Measurements from ENCODE around the gene ALS2CL. TPM values are rescaled to one million over a fixed set of nuclear protein-coding genes. Genes with fewer than 3 reads are reported as not detected.

ALS2CL gene
- total RNA-seq, 6 experiments from 2014 or later: 1.7 to 3.9 (median 2.4) TPM

- no peak overlapping the region for H3K4me3 Mint-ChIP-seq
- H3K9me3 Mint-ChIP-seq: no peaks in the 10 kb centered on the region
- TF ChIP-seq CTCF (IDR thresholded peaks at IDR 0.05): no peak
- H3K36me3 Mint-ChIP-seq (ENCODE audit: low read depth): no peaks in the 10 kb centered on the region
- H3K27ac Mint-ChIP-seq: peak overlapping the region; percentile 21; the same call in 1 of the 2 replicates
- peak; percentile 57 for DNase-seq
- H3K4me1 Mint-ChIP-seq (ENCODE audit: low read depth): peaks cover 16% of the 10 kb centered on the region
- H3K27me3 Mint-ChIP-seq (ENCODE audit: insufficient read depth): peaks cover 12% of the 10 kb centered on the region
Measured at GRCh38 chr3:46695962-46696894, 2.7 kb upstream of the ALS2CL start.

- Mint-ChIP-seq H3K27ac (no peak overlapping the region), H3K27me3 (ENCODE audit: insufficient read depth) (peaks cover 7% of the 10 kb centered on the region), H3K36me3 (ENCODE audit: low read depth) (no peaks in the 10 kb centered on the region), H3K4me1 (ENCODE audit: low read depth) (peaks cover 16% of the 10 kb centered on the region), H3K4me3 (no peak overlapping the region), H3K9me3 (no peaks in the 10 kb centered on the region)
- peak; percentile 57 for TF ChIP-seq CTCF (IDR thresholded peaks at IDR 0.05)
- no peak for DNase-seq
Measured at GRCh38 chr3:46695177-46695961, 1.9 kb upstream of the ALS2CL start.

GRCh38 chr3:46694520-46694919, 1.0 kb upstream of the ALS2CL start:
- DNase-seq: no peak
- Mint-ChIP-seq H3K4me1 (ENCODE audit: low read depth) (peaks cover 16% of the 10 kb centered on the region), H3K27ac (no peak overlapping the region), H3K4me3 (no peak overlapping the region), H3K27me3 (ENCODE audit: insufficient read depth) (peaks cover 5% of the 10 kb centered on the region; the same call in 1 of the 2 replicates), H3K36me3 (ENCODE audit: low read depth) (no peaks in the 10 kb centered on the region), H3K9me3 (no peaks in the 10 kb centered on the region)
- no peak for TF ChIP-seq CTCF (IDR thresholded peaks at IDR 0.05)

GRCh38 chr3:46693892-46694226, 380 bp upstream of the ALS2CL start:
- peaks cover 16% of the 10 kb centered on the region for H3K4me1 Mint-ChIP-seq (ENCODE audit: low read depth)
- TF ChIP-seq CTCF (IDR thresholded peaks at IDR 0.05): no peak
- no peak for DNase-seq

GRCh38 chr3:46692566-46692990, 901 bp downstream of the ALS2CL start:
- DNase-seq: peak; percentile 8
- peak overlapping the region; percentile 72; the same call in 1 of the 2 replicates for H3K27ac Mint-ChIP-seq

More at GRCh38 chr3:46693892-46694226, 380 bp upstream of the ALS2CL start:
- Mint-ChIP-seq H3K36me3 (ENCODE audit: low read depth) (no peaks in the 10 kb centered on the region), H3K9me3 (no peaks in the 10 kb centered on the region), H3K27ac (no peak overlapping the region), H3K27me3 (ENCODE audit: insufficient read depth) (peaks cover 9% of the 10 kb centered on the region), H3K4me3 (no peak overlapping the region)

More at GRCh38 chr3:46692566-46692990, 901 bp downstream of the ALS2CL start:
- no peaks in the 10 kb centered on the region for H3K36me3 Mint-ChIP-seq (ENCODE audit: low read depth)
- no peak for TF ChIP-seq CTCF (IDR thresholded peaks at IDR 0.05)
- peaks cover 9% of the 10 kb centered on the region for H3K27me3 Mint-ChIP-seq (ENCODE audit: insufficient read depth)
- H3K4me3 Mint-ChIP-seq: peak overlapping the region; percentile 84
- H3K9me3 Mint-ChIP-seq: no peaks in the 10 kb centered on the region
- H3K4me1 Mint-ChIP-seq (ENCODE audit: low read depth): peaks cover 16% of the 10 kb centered on the region

Data from HFFc6 (cell line).